SH-SY5Y (cell line): Measurements from ENCODE around the gene PCBD1.

Source experiments
- GATA2 ChIP-seq: IDR thresholded peaks from 2 replicates; pipeline ENCODE4 v1.6.1; 2011; ENCODE audit warnings: mild to moderate bottlenecking, low read depth, low read length
- GATA3 ChIP-seq: IDR thresholded peaks from 2 replicates; pipeline ENCODE4 v1.6.1; 2011; ENCODE audit warnings: low read depth, mild to moderate bottlenecking, low read length, moderate library complexity

- no peak for TF ChIP-seq GATA3
- no peak for TF ChIP-seq GATA2
These were observed 27.4 kb upstream of the PCBD1 start for GRCh38 chr10:70915806-70916205.
